T-cell (primary cell): ENCODE results near the gene ABLIM1. TPM values are rescaled to one million over a fixed set of nuclear protein-coding genes. Genes with fewer than 3 reads are reported as not detected.

Experiments used
- ATAC-seq, 4 experiments: fragments of 200-7000 bp in 3 of 4; fragments of 150-1000 bp in 1 of 4; cut with Tn5 transposase; replicated peaks in 1 of 4; 1 replicate in 3 of 4; 2 replicates in 1 of 4; pipeline ENCODE4 v1.10.0; 2021; ENCODE audit warnings: moderate library complexity in 3 of 4, mild to moderate bottlenecking in 2 of 4, moderate number of reproducible peaks in 1 of 4
- CTCF ChIA-PET, 2 donors: fragments of 300-600 bp; sonication (Branson Sonifier 250); formaldehyde crosslinking; loops; one replicate each; lab custom pipeline; 2022; ENCODE audit warnings: antibody characterized with exemption in 2 of 2; lab: Charles Lee
- POLR2A ChIA-PET, 2 donors: fragments of 300-600 bp; sonication (Branson Sonifier 250); formaldehyde crosslinking; loops; one replicate each; lab custom pipeline; 2022; ENCODE audit warnings: antibody characterized with exemption in 2 of 2; lab: Charles Lee
- DNase-seq, 35 experiments: peaks; one replicate each; pipeline versions ENCODE4 v3.0.0 to v3.0.0-alpha.2; 2013 to 2023
- H3K27ac ChIP-seq: one replicate; pipeline ENCODE4 v1.5.1; 2013; ENCODE audit warnings: low read length
- H3K27me3 ChIP-seq, 2 experiments: replicated peaks in 1 of 2; 1 replicate in 1 of 2; 2 replicates in 1 of 2; pipeline versions ENCODE4 v1.6.1 to v1.7.0; 2013; ENCODE audit warnings: low read length in 1 of 2, mixed read lengths in 1 of 2; ENCODE audit not compliant: control insufficient read depth in 2 of 2, insufficient read depth in 2 of 2; ENCODE audit errors: extremely low read depth in 1 of 2
- H3K36me3 ChIP-seq, 2 donors: 1 replicate in 1 of 2; 2 replicates in 1 of 2; pipeline versions ENCODE4 v1.6.1 to v1.7.0; 2013; ENCODE audit warnings: low read length in 1 of 2; ENCODE audit not compliant: control insufficient read depth in 2 of 2, insufficient read depth in 1 of 2; ENCODE audit errors: extremely low read depth in 1 of 2
- H3K4me1 ChIP-seq, 2 experiments: 1 replicate in 1 of 2; 2 replicates in 1 of 2; pipeline versions ENCODE4 v1.6.1 to v1.7.0; 2013; ENCODE audit warnings: low read length in 2 of 2, mixed read lengths in 1 of 2; ENCODE audit not compliant: insufficient read depth in 2 of 2, control insufficient read depth in 1 of 2; ENCODE audit errors: extremely low read depth in 1 of 2
- H3K4me3 ChIP-seq, 2 donors: 1 replicate in 1 of 2; 2 replicates in 1 of 2; pipeline versions ENCODE4 v1.5.1 to v1.7.0; 2013; ENCODE audit warnings: mild to moderate bottlenecking in 2 of 2, low read length in 1 of 2, moderate library complexity in 1 of 2; ENCODE audit not compliant: control insufficient read depth in 1 of 2; ENCODE audit errors: extremely low read depth in 1 of 2
- H3K9me3 ChIP-seq: 2 replicates; pipeline ENCODE4 v1.7.0; 2013
- H3K27ac Mint-ChIP-seq, 2 donors: one replicate each; pipeline ENCODE4 v1.8.0; 2020 to 2021; ENCODE audit warnings: mild to moderate bottlenecking in 2 of 2, mixed read lengths in 2 of 2
- H3K27me3 Mint-ChIP-seq, 2 donors: one replicate each; pipeline ENCODE4 v1.8.0; 2021 to 2022; ENCODE audit warnings: mixed read lengths in 2 of 2
- H3K36me3 Mint-ChIP-seq: one replicate; pipeline ENCODE4 v1.8.0; 2021; ENCODE audit warnings: mixed read lengths
- H3K4me1 Mint-ChIP-seq, 3 donors: one replicate each; pipeline ENCODE4 v1.8.0; 2020 to 2022; ENCODE audit warnings: mixed read lengths in 3 of 3, mild to moderate bottlenecking in 1 of 3
- H3K4me3 Mint-ChIP-seq, 3 donors: one replicate each; pipeline ENCODE4 v1.8.0; 2020 to 2022; ENCODE audit warnings: mild to moderate bottlenecking in 3 of 3, mixed read lengths in 3 of 3, moderate library complexity in 3 of 3
- H3K9me3 Mint-ChIP-seq, 3 donors: one replicate each; pipeline ENCODE4 v1.8.0; 2020 to 2022; ENCODE audit warnings: mixed read lengths in 3 of 3
- WGBS: methylation state at CpG from one replicate; pipeline ENCODE4 v1.1.5; 2013; ENCODE audit warnings: missing lambda C conversion rate; ENCODE audit not compliant: insufficient coverage; 5-methylcytosine and 5-hydroxymethylcytosine counted together
- total RNA-seq, 35 experiments: library from RNA in 6 of 35; stranded (reverse) in 6 of 35; fragments of 120-200 nt in 1 of 35; gene quantifications; one replicate each; pipeline versions ENCODE4 v1.2.1 to v1.2.4 and lab custom pipeline; 2013 to 2026

ABLIM1 gene
- total RNA-seq, 5 donors from 2014 or later (not counting 1 experiment from before 2014, with no cell fraction given): 212 to 311 (median 266) TPM

GRCh38 chr10:114678820-114679219 is 20.7 kb upstream of the ABLIM1 start:
- Histone ChIP-seq H3K27me3 (no peaks in the 10 kb centered on the region), H3K4me3 (no peak overlapping the region), H3K4me1 (no peaks in the 10 kb centered on the region), H3K9me3 (no peaks in the 10 kb centered on the region), H3K27ac (no peak overlapping the region), H3K36me3 (no peaks in the 10 kb centered on the region)
- DNase-seq (no peak), ATAC-seq (no peak)
- CTCF ChIA-PET: no interaction called here
- Mint-ChIP-seq H3K27me3 (peaks cover 3 to 4% of the 10 kb centered on the region in 2 donors), H3K27ac (no peak overlapping the region), H3K9me3 (no peaks in the 10 kb centered on the region), H3K36me3 (no peaks in the 10 kb centered on the region), H3K4me3 (no peak overlapping the region), H3K4me1 (no peaks in the 10 kb centered on the region)
- no CpG with 5 or more reads among the region's 2 CpGs for WGBS
- POLR2A ChIA-PET: no interaction called here

GRCh38 chr10:114678336-114678735 is 20.3 kb upstream of the ABLIM1 start:
- no peaks in the 10 kb centered on the region for H3K36me3 ChIP-seq
- WGBS: no CpG with 5 or more reads among the region's 4 CpGs
- H3K27me3 ChIP-seq: no peaks in the 10 kb centered on the region
- ATAC-seq (no peak), DNase-seq (no peak)
- H3K4me1 ChIP-seq: no peaks in the 10 kb centered on the region
- ChIA-PET POLR2A (no interaction called here), CTCF (interaction anchor here in 1 of 2 donors (0.6 kb wide), 1 partner anchor 39 kb away, joined by 5 read pairs; no protein-coding TSS in a partner anchor)
- Mint-ChIP-seq H3K27me3 (peaks cover 4 to 5% of the 10 kb centered on the region in 2 donors), H3K36me3 (no peaks in the 10 kb centered on the region), H3K4me1 (no peaks in the 10 kb centered on the region), H3K9me3 (no peaks in the 10 kb centered on the region), H3K4me3 (no peak overlapping the region), H3K27ac (no peak overlapping the region)
- H3K4me3 ChIP-seq: no peak overlapping the region
- no peaks in the 10 kb centered on the region for H3K9me3 ChIP-seq
- no peak overlapping the region for H3K27ac ChIP-seq

DNA sequence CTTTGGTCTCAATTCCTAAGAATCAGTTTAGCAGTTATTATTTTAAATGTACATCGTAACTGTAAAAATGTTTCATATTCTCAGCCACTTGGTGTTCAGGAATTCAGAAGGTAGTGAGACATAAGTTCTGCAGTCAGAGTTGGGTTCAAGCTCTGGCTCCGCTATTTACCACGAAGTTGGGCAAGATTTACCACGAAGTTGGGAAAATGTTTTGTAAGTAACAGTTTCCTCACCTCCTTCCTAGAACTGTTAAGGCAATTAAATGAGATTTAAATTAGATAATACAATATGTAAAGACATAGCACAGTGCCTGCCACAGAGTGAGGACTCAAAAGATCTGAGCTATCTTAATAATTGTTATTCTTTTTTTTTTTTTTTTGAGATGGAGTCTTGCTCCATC is 16.3 kb upstream of the ABLIM1 start:
- no peaks in the 10 kb centered on the region for H3K36me3 ChIP-seq
- H3K27ac Mint-ChIP-seq: no peak overlapping the region
- no peaks in the 10 kb centered on the region for H3K9me3 Mint-ChIP-seq
- ChIA-PET CTCF (interaction anchor here in 1 of 2 donors (0.6 kb wide), 2 partner anchors 380 to 605 kb away, joined by 4 to 5 read pairs; no protein-coding TSS in a partner anchor), POLR2A (interaction anchor here in 1 of 2 donors (0.6 kb wide), 1 partner anchor 282 kb away, joined by 3 read pairs; no protein-coding TSS in a partner anchor)
- no peaks in the 10 kb centered on the region for H3K27me3 ChIP-seq
- no peak overlapping the region for H3K4me3 Mint-ChIP-seq
- H3K27ac ChIP-seq: no peak overlapping the region
- DNase-seq: no peak
- no peaks in the 10 kb centered on the region for H3K36me3 Mint-ChIP-seq
- no peak for ATAC-seq
- H3K9me3 ChIP-seq: no peaks in the 10 kb centered on the region
- no peaks in the 10 kb centered on the region for H3K4me1 Mint-ChIP-seq
- no CpG with 5 or more reads among the region's 4 CpGs for WGBS
- no peak overlapping the region for H3K4me3 ChIP-seq
- H3K4me1 ChIP-seq: no peaks in the 10 kb centered on the region
- peaks cover 2 to 6% of the 10 kb centered on the region in 2 donors for H3K27me3 Mint-ChIP-seq

DNA sequence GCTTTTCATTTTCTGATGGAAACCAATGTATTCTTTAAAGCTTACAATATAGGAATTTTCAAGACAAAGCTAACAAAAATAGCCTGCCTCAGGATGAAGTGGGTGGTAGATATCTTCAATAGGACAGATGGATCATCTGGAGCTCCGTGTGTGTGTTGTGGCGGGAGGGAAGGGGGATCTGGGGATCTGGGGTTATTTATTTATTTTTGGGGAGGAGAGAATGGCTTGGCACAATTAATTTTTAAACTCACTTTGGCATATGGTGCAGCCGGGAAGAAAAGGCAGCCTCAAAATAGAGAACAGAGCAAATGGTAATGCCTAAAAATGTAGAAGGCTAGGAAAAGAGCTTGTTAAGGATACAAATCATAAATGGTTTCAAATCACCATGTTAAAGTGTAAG is 11.6 kb upstream of the ABLIM1 start:
- Histone ChIP-seq H3K4me1 (no peaks in the 10 kb centered on the region), H3K27ac (no peak overlapping the region), H3K9me3 (no peaks in the 10 kb centered on the region), H3K36me3 (no peaks in the 10 kb centered on the region), H3K27me3 (no peaks in the 10 kb centered on the region), H3K4me3 (no peak overlapping the region)
- POLR2A ChIA-PET: no interaction called here
- no peak overlapping the region for H3K4me3 Mint-ChIP-seq
- WGBS: 83% methylated on average over 2 of the region's 3 CpGs
- H3K27ac Mint-ChIP-seq: no peak overlapping the region
- H3K9me3 Mint-ChIP-seq: peaks cover 0 to 7% (median 0%) of the 10 kb centered on the region in 3 donors
- ATAC-seq (no peak), DNase-seq (no peak)
- CTCF ChIA-PET: interaction anchor here in 1 of 2 donors (0.6 to 2.0 kb wide), 3 partner anchors 33 to 198 kb away, joined by 3 to 7 read pairs (median 5); no protein-coding TSS in a partner anchor
- H3K27me3 Mint-ChIP-seq: peaks cover 0 to 11% of the 10 kb centered on the region in 2 donors
- H3K4me1 Mint-ChIP-seq: no peaks in the 10 kb centered on the region
- H3K36me3 Mint-ChIP-seq: no peaks in the 10 kb centered on the region

DNA sequence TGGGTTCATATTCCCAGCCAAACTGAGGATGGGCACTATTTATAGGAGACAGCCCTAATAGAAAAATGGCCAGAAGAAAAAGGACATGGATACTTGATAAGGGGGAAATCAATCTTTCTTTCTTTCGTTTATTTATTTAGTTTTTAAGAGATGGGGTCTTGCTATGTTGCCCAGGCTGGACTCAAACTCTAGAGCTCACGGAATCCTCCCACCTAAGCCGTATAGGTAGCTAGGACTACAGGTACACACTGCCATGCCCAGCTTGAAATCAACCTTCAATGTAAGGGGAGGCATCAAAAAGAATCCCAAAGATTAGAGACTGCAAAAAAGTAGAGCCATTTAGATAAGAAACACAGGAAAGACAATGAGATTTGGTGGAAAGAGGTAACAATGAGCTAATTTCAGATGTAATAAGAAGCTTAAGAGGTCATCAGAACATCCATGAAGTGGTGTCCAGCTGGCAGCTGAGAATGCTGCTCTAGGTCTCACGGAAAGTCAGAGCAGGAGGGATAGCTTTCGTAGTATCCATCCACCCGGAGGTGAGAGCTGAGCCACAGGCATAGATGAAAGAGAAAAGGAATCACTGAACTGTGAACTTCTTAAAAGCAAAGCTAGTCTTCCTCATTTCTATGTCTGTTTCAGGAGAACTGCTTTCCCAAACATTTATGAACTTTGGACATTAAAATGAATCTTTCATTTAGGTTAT is 10.5 kb upstream of the ABLIM1 start:
- Histone ChIP-seq H3K4me1 (no peaks in the 10 kb centered on the region), H3K36me3 (no peaks in the 10 kb centered on the region), H3K9me3 (no peaks in the 10 kb centered on the region), H3K27ac (no peak overlapping the region), H3K4me3 (no peak overlapping the region), H3K27me3 (no peaks in the 10 kb centered on the region)
- no peak for ATAC-seq
- no peak for DNase-seq
- Mint-ChIP-seq H3K27ac (no peak overlapping the region), H3K4me1 (no peaks in the 10 kb centered on the region), H3K4me3 (no peak overlapping the region), H3K36me3 (no peaks in the 10 kb centered on the region), H3K9me3 (peaks cover 0 to 7% (median 0%) of the 10 kb centered on the region in 3 donors), H3K27me3 (peaks cover 0 to 11% of the 10 kb centered on the region in 2 donors)
- CTCF ChIA-PET: interaction anchor here in 1 of 2 donors (2.0 kb wide), 1 partner anchor 197 kb away, joined by 5 read pairs; no protein-coding TSS in a partner anchor
- 89% methylated on average over 3 of the region's 6 CpGs for WGBS
- POLR2A ChIA-PET: interaction anchor here in 1 of 2 donors (0.5 kb wide), 1 partner anchor 26 kb away, joined by 3 read pairs; no protein-coding TSS in a partner anchor

DNA sequence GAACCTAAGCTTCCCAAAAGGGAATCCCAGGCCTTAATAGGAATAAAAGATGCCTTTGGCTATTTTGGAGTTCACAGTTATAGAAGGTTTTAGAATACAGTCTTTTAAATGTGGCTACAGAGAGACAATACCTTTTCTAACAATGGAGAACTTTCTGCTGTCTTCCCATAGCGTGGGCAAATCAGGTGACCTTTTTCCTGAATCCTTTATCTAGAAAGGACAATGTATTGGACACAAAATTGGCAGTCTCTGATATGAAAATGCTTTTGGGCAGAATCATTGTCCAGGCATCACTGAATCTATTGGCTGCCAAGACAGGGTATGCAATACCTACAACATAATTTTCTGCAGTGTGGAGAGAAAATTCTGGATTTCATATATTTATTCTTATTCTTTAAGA is 7.8 kb upstream of the ABLIM1 start:
- no peak overlapping the region for H3K4me3 Mint-ChIP-seq
- CTCF ChIA-PET: interaction anchor here in 1 of 2 donors (0.9 kb wide), 1 partner anchor 112 kb away, joined by 3 read pairs; no protein-coding TSS in a partner anchor

More for the DNA sequence above, 7.8 kb upstream of the ABLIM1 start:
- no peak overlapping the region for H3K27ac ChIP-seq
- no peaks in the 10 kb centered on the region for H3K36me3 ChIP-seq
- DNase-seq: no peak
- no peak for ATAC-seq
- POLR2A ChIA-PET: no interaction called here
- H3K36me3 Mint-ChIP-seq: no peaks in the 10 kb centered on the region
- H3K4me3 ChIP-seq: no peak overlapping the region
- H3K27me3 Mint-ChIP-seq: peaks cover 1 to 7% of the 10 kb centered on the region in 2 donors
- no peaks in the 10 kb centered on the region for H3K4me1 Mint-ChIP-seq
- no CpG with 5 or more reads among the region's 1 CpG for WGBS
- H3K27ac Mint-ChIP-seq: no peak overlapping the region
- H3K9me3 ChIP-seq: no peaks in the 10 kb centered on the region
- no peaks in the 10 kb centered on the region for H3K27me3 ChIP-seq
- peaks cover 0 to 7% (median 0%) of the 10 kb centered on the region in 3 donors for H3K9me3 Mint-ChIP-seq
- H3K4me1 ChIP-seq: no peaks in the 10 kb centered on the region
